Thyroid gland (tissue), 4 donors: ENCODE results near the gene GPR37.

ENCODE experiments used
- POLR2A ChIP-seq, 2 donors: fragments of 450-650 bp; IDR thresholded peaks; one replicate each; pipeline ENCODE4 v1.6.1; 2017; ENCODE audit warnings: antibody characterized with exemption in 2 of 2, mild to moderate bottlenecking in 2 of 2, moderate library complexity in 1 of 2
- TF ChIP-seq, protein P1 (sequence below), 6 experiments: fragments of 200-600 bp in 3 of 6; fragments of 450-650 bp in 3 of 6; sonication (generic) in 3 of 6; IDR thresholded peaks; one replicate each; pipeline ENCODE4 v1.5.1; 2016 to 2019; ENCODE audit warnings: antibody characterized with exemption in 6 of 6, mild to moderate bottlenecking in 2 of 6, inconsistent platforms in 1 of 6, moderate library complexity in 1 of 6

DNA sequence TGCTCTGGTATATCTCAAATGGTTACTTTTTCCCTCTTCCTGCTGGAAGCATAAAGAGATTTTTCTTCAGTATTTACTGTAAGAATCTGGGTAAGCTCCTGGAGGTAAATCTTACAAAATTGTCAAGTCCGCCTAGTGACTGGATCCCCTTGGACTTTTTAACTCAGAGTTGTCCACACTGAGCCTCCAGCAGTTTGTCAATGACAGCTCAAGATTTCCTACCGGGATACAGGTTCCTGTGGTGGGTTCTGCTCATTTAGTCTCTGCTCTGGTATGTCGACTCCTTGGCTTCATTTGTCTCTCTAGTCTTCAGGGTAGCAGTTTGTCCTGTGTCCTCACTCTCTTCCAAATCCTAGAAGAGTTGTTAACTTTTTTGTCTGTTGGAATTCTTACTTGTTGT, 27.0 kb downstream of the GPR37 start:
- TF ChIP-seq, protein P1, sequence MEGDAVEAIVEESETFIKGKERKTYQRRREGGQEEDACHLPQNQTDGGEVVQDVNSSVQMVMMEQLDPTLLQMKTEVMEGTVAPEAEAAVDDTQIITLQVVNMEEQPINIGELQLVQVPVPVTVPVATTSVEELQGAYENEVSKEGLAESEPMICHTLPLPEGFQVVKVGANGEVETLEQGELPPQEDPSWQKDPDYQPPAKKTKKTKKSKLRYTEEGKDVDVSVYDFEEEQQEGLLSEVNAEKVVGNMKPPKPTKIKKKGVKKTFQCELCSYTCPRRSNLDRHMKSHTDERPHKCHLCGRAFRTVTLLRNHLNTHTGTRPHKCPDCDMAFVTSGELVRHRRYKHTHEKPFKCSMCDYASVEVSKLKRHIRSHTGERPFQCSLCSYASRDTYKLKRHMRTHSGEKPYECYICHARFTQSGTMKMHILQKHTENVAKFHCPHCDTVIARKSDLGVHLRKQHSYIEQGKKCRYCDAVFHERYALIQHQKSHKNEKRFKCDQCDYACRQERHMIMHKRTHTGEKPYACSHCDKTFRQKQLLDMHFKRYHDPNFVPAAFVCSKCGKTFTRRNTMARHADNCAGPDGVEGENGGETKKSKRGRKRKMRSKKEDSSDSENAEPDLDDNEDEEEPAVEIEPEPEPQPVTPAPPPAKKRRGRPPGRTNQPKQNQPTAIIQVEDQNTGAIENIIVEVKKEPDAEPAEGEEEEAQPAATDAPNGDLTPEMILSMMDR (IDR thresholded peaks at IDR 0.05): no peak
- no peak for TF ChIP-seq POLR2A (IDR thresholded peaks at IDR 0.05)
